K562 (cell line): ENCODE results near the gene RFNG. TPM values are rescaled to one million over a fixed set of nuclear protein-coding genes. Genes with fewer than 3 reads are reported as not detected.

ENCODE experiments used
- ATAC-seq: fragments of 200-7000 bp; cut with Tn5 transposase; 3 replicates; pipeline ENCODE4 v1.9.1; 2020; ENCODE audit warnings: moderate library complexity
- BruUV-seq: library from RNA; stranded (reverse); fragments of 400-500 nt; replicated peaks from 2 replicates; lab custom pipeline; 2021; lab: Mats Ljungman, UMichigan
- CTCF ChIA-PET: fragments of 300-600 bp; formaldehyde crosslinking; extraction: SDS; loops from one replicate; lab custom pipeline; 2021; ENCODE audit warnings: low intra/inter-chr PET ratio; lab: Yijun Ruan, JAX
- POLR2A ChIA-PET: fragments of 300-600, 350-650 bp; sonication (Branson Sonifier 250); formaldehyde crosslinking; extraction: SDS; loops from one replicate; lab custom pipeline; 2021; ENCODE audit warnings: antibody characterized with exemption, inconsistent platforms; lab: Yijun Ruan, JAX
- DNase-seq, 4 experiments: peaks; one replicate each; pipeline versions ENCODE4 v3.0.0 to v3.0.0-alpha.2; 2011 to 2018; ENCODE audit warnings: low spot score in 3 of 4, mixed read lengths in 3 of 4; ENCODE audit errors: extremely low read depth in 1 of 4
- FAIRE-seq: peaks from 2 replicates; lab custom pipeline; 2011; peaks lifted over from hg19 to GRCh38; lab: Jason Lieb, UNC
- H2AFZ ChIP-seq: 2 replicates; pipeline ENCODE4 v1.6.0; 2011; ENCODE audit warnings: low read depth, low read length, control low read depth, inconsistent platforms
- H3K27ac ChIP-seq: fragments of 200-600 bp; 3 replicates; pipeline ENCODE4 v1.8.0; 2011; ENCODE audit warnings: low read depth, mild to moderate bottlenecking, control low read depth, inconsistent platforms, low read length, moderate library complexity, mixed read lengths; ENCODE audit errors: extremely low read depth
- H3K27me3 ChIP-seq, 2 experiments: fragments of 300-600 bp in 1 of 2; 2 replicates in 1 of 2; 3 replicates in 1 of 2; pipeline versions ENCODE4 v1.6.0 to v1.8.0; 2011; ENCODE audit warnings: inconsistent platforms in 2 of 2, low read length in 2 of 2, mild to moderate bottlenecking in 1 of 2, mixed read lengths in 1 of 2, moderate library complexity in 1 of 2; ENCODE audit not compliant: control insufficient read depth in 2 of 2, insufficient read depth in 2 of 2
- H3K36me3 ChIP-seq: fragments of 300-600 bp; 3 replicates; pipeline ENCODE4 v1.8.0; 2011; ENCODE audit warnings: mild to moderate bottlenecking, low read length, inconsistent platforms; ENCODE audit not compliant: control insufficient read depth, insufficient read depth
- H3K4me1 ChIP-seq, 2 experiments: fragments of 200-600 bp in 1 of 2; replicated peaks in 1 of 2; 2 replicates in 1 of 2; 3 replicates in 1 of 2; pipeline versions ENCODE4 v1.5.1 to v1.8.0; 2011; ENCODE audit warnings: inconsistent platforms in 2 of 2, low read length in 2 of 2, mild to moderate bottlenecking in 1 of 2, mixed read lengths in 1 of 2, moderate library complexity in 1 of 2; ENCODE audit not compliant: control insufficient read depth in 2 of 2, insufficient read depth in 2 of 2
- H3K4me2 ChIP-seq: 2 replicates; pipeline ENCODE4 v1.6.1; 2011; ENCODE audit warnings: low read length, control low read depth, inconsistent platforms, mixed read lengths; ENCODE audit not compliant: insufficient read depth
- H3K4me3 ChIP-seq: fragments of 200-600 bp; sonication (generic), shearing (Covaris generic); 2 replicates; pipeline ENCODE4 v1.5.1; 2016; ENCODE audit warnings: control low read depth, inconsistent platforms
- H3K79me2 ChIP-seq: fragments of 200-600 bp; 3 replicates; pipeline ENCODE4 v1.8.0; 2011; ENCODE audit warnings: low read length, inconsistent platforms; ENCODE audit not compliant: control insufficient read depth, insufficient read depth
- H3K9ac ChIP-seq, 2 experiments: 2 replicates each; pipeline versions ENCODE4 v1.6.0 to v1.6.1; 2011; ENCODE audit warnings: low read depth in 2 of 2, low read length in 2 of 2, control low read depth in 1 of 2, inconsistent platforms in 1 of 2, mild to moderate bottlenecking in 1 of 2, mixed read lengths in 1 of 2; ENCODE audit not compliant: insufficient read depth in 1 of 2
- H3K9me1 ChIP-seq: one replicate; pipeline ENCODE4 v1.6.0; 2011; ENCODE audit warnings: inconsistent platforms, mild to moderate bottlenecking, low read length, moderate library complexity; ENCODE audit not compliant: control insufficient read depth, insufficient read depth
- H3K9me3 ChIP-seq: replicated peaks from 2 replicates; pipeline ENCODE4 v1.5.1; 2011; ENCODE audit warnings: low read depth, low read length, inconsistent platforms; ENCODE audit not compliant: control insufficient read depth, insufficient read depth
- H4K20me1 ChIP-seq: replicated peaks from 2 replicates; pipeline ENCODE4 v1.6.1; 2011; ENCODE audit warnings: low read length, inconsistent platforms, mixed read lengths; ENCODE audit not compliant: control insufficient read depth, insufficient read depth
- ARNT ChIP-seq, 2 experiments: fragments of 450-650 bp; IDR thresholded peaks; 2 replicates each; pipeline ENCODE4 v1.6.1; 2016; ENCODE audit warnings: mild to moderate bottlenecking in 1 of 2
- ATF6 ChIP-seq: sonication (generic); formaldehyde crosslinking; IDR thresholded peaks from 2 replicates; pipeline ENCODE4 v1.4.0; 2020; ENCODE audit warnings: mild to moderate bottlenecking, missing genetic modification reagents
- CREM ChIP-seq: IDR thresholded peaks from 2 replicates; pipeline ENCODE4 v1.6.1; 2014; ENCODE audit warnings: antibody characterized with exemption, low read depth
- HNRNPLL ChIP-seq: fragments of 200-400 bp; formaldehyde crosslinking; IDR thresholded peaks from 2 replicates; pipeline ENCODE4 v1.6.1; 2017; ENCODE audit warnings: low read length, low read depth, mild to moderate bottlenecking; ENCODE audit not compliant: poor library complexity, severe bottlenecking
- KAT8 ChIP-seq: fragments of 450-650 bp; IDR thresholded peaks from 2 replicates; pipeline ENCODE4 v1.6.1; 2016; ENCODE audit warnings: low read depth, mild to moderate bottlenecking
- KLF1 ChIP-seq: fragments of 450-650 bp; IDR thresholded peaks from 2 replicates; pipeline ENCODE4 v1.6.1; 2016; ENCODE audit warnings: missing genetic modification characterization, missing compliant biosample characterization
- MNT ChIP-seq, 2 experiments: fragments of 450-650 bp; conservative IDR thresholded peaks; 2 replicates each; pipeline ENCODE4 v1.6.1; 2017; ENCODE audit warnings: mild to moderate bottlenecking in 2 of 2, moderate library complexity in 2 of 2
- NFIC ChIP-seq: fragments of 450-650 bp; IDR thresholded peaks from 2 replicates; pipeline ENCODE4 v1.6.1; 2017; ENCODE audit warnings: mild to moderate bottlenecking, inconsistent platforms
- RHOXF2B ChIP-seq: fragments of 250-450 bp; sonication (Bioruptor Pico); conservative IDR thresholded peaks from 2 replicates; pipeline ENCODE4 v1.5.1; 2021
- SMAD2 ChIP-seq: fragments of 150-350 bp; IDR thresholded peaks from 2 replicates; pipeline ENCODE4 v1.6.1; 2014; ENCODE audit warnings: low read depth, mild to moderate bottlenecking, low read length
- SMAD4 ChIP-seq: fragments of 250-450 bp; sonication (Bioruptor Pico); conservative IDR thresholded peaks from 2 replicates; pipeline ENCODE4 v1.8.0; 2021; ENCODE audit warnings: inconsistent platforms, mild to moderate bottlenecking, moderate library complexity
- WHSC1 ChIP-seq: IDR thresholded peaks from one replicate; pipeline ENCODE4 v1.6.1; 2012; ENCODE audit warnings: low read length, control low read depth, inconsistent platforms
- ZNF263 ChIP-seq: sonication (generic); formaldehyde crosslinking; IDR thresholded peaks from 2 replicates; pipeline ENCODE4 v1.8.0; 2022; ENCODE audit warnings: mild to moderate bottlenecking, missing genetic modification reagents, borderline replicate concordance
- ZNF408 ChIP-seq: fragments of 250-450 bp; sonication (Bioruptor Pico); IDR thresholded peaks from 2 replicates; pipeline ENCODE4 v1.4.0; 2020; ENCODE audit warnings: low read depth, mild to moderate bottlenecking, moderate library complexity
- ZNF668 ChIP-seq: fragments of 250-450 bp; sonication (Bioruptor Pico); IDR thresholded peaks from 2 replicates; pipeline ENCODE4 v1.8.0; 2022; ENCODE audit warnings: mild to moderate bottlenecking, inconsistent platforms
- WGBS: fragments of 100-300 bp; shearing (Covaris generic); methylation state at CpG from one replicate; pipeline ENCODE4 v1.1.6; 2016; ENCODE audit warnings: low coverage, mixed read lengths; ENCODE audit not compliant: insufficient coverage; ENCODE audit errors: missing lambda C conversion rate; 5-methylcytosine and 5-hydroxymethylcytosine counted together
- in situ Hi-C: fragments of 300-500 bp; cut with MboI; formaldehyde crosslinking; loops from 4 replicates; pipeline ENCODE4 v1.15.0; 2018; ENCODE audit warnings: inconsistent platforms, mixed read lengths
- intact Hi-C: fragments of 100-400 bp; cut with micrococcal nuclease; formaldehyde crosslinking; loops from 2 replicates; pipeline ENCODE4 v1.14.2; 2022
- polyA plus RNA-seq, 8 experiments: library from polyadenylated mRNA; depleted of rRNA in 4 of 8; stranded (reverse) in 5 of 8; unstranded in 3 of 8; fragments of >200 nt; fragmentation: Nextera tagmentation in 2 of 8; fragmentation: Illumina TruSeq in 1 of 8; extraction: Ambion mirVana in 2 of 8; extraction: Trizol in 1 of 8; gene quantifications; 2 replicates each; pipeline versions ENCODE4 v1.2.1 to v1.2.3, GENCODE V29; 2011 to 2014; ENCODE audit warnings: inconsistent platforms in 1 of 8, missing spikeins in 1 of 8
- total RNA-seq, 7 experiments: library from RNA; depleted of rRNA in 6 of 7; stranded (reverse); fragments of >200 nt in 6 of 7; fragmentation: Illumina TruSeq in 2 of 7; extraction: Trizol in 2 of 7; gene quantifications; 2 replicates each; pipeline versions ENCODE4 v1.2.1 to v1.2.3, GENCODE V29; 2011 to 2021; ENCODE audit warnings: low replicate concordance in 1 of 7
- TF ChIP-seq, protein P1 (sequence below): fragments of 250-450 bp; sonication (Bioruptor Pico); IDR thresholded peaks from 2 replicates; pipeline ENCODE4 v1.9.0; 2021; ENCODE audit warnings: mild to moderate bottlenecking
- TF ChIP-seq, protein P2 (sequence below): conservative IDR thresholded peaks from 2 replicates; pipeline ENCODE4 v1.6.1; 2011; ENCODE audit warnings: low read depth, mild to moderate bottlenecking, low read length; ENCODE audit not compliant: control insufficient read depth
- TF ChIP-seq, protein P3 (sequence below): fragments of 450-650 bp; IDR thresholded peaks from one replicate; pipeline ENCODE4 v1.6.1; 2018; ENCODE audit warnings: mild to moderate bottlenecking, moderate library complexity; ENCODE audit not compliant: partially characterized antibody

The RFNG gene
- total and polyA plus RNA-seq, 9 of the 15 experiments (the other 6 are each of a cell fraction or from before 2014, with no cell fraction given), result 0.32 to 32.8 (median 9.5) TPM

DNA sequence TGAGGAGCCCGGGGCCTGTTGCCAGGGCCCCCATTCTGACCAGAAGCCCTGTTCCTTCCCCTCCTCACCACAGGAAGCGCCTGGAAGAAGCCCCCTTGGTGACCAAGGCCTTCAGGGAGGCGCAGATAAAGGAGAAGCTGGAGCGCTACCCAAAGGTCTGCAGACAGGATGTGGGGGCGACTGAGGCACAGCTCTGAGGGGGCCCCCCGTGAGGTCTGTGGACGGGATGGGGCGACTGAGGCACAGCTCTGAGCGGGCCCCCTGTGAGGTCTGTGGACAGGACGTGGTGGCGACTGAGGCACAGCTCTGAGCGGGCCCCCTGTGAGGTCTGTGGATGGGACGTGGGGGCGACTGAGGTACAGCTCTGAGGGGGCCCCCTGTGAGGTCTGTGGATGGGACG, 42.2 kb downstream of the RFNG start:
- BruUV-seq, result no TSS peak
- no peaks in the 10 kb centered on the region for H3K9me3 ChIP-seq
- no peaks in the 10 kb centered on the region for H3K79me2 ChIP-seq
- no peak for DNase-seq
- H3K4me2 ChIP-seq, result no peak overlapping the region
- no peaks in the 10 kb centered on the region; the same call in 2 of the 3 replicates for H3K36me3 ChIP-seq
- H3K27me3 ChIP-seq, result no peaks in the 10 kb centered on the region
- TF ChIP-seq HNRNPLL (no peak), ZNF408 (CRISPR knock-in tag) (no peak), SMAD4 (no peak), NFIC (no peak), ZNF668 (no peak), SMAD2 (no peak), RHOXF2B (CRISPR knock-in tag) (no peak), ARNT (IDR thresholded peaks at IDR 0.05) (no peak), CREM (no peak), ZNF263 (CRISPR knock-in tag) (no peak), KLF1 (tag) (no peak), ATF6 (CRISPR knock-in tag) (no peak), WHSC1 (no peak), KAT8 (no peak), MNT (conservative IDR thresholded peaks at IDR 0.05) (no peak)
- TF ChIP-seq, protein P1, sequence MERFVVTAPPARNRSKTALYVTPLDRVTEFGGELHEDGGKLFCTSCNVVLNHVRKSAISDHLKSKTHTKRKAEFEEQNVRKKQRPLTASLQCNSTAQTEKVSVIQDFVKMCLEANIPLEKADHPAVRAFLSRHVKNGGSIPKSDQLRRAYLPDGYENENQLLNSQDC, result no peak
- TF ChIP-seq, protein P2, sequence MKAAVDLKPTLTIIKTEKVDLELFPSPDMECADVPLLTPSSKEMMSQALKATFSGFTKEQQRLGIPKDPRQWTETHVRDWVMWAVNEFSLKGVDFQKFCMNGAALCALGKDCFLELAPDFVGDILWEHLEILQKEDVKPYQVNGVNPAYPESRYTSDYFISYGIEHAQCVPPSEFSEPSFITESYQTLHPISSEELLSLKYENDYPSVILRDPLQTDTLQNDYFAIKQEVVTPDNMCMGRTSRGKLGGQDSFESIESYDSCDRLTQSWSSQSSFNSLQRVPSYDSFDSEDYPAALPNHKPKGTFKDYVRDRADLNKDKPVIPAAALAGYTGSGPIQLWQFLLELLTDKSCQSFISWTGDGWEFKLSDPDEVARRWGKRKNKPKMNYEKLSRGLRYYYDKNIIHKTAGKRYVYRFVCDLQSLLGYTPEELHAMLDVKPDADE, result no peak
- TF ChIP-seq, protein P3, sequence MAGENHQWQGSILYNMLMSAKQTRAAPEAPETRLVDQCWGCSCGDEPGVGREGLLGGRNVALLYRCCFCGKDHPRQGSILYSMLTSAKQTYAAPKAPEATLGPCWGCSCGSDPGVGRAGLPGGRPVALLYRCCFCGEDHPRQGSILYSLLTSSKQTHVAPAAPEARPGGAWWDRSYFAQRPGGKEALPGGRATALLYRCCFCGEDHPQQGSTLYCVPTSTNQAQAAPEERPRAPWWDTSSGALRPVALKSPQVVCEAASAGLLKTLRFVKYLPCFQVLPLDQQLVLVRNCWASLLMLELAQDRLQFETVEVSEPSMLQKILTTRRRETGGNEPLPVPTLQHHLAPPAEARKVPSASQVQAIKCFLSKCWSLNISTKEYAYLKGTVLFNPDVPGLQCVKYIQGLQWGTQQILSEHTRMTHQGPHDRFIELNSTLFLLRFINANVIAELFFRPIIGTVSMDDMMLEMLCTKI, result no peak
- H3K4me3 ChIP-seq, result no peak overlapping the region
- CTCF ChIA-PET, result no interaction called here
- no peak overlapping the region for H3K9ac ChIP-seq
- in situ Hi-C loops (no loop called here), intact Hi-C loops (no loop called here)
- WGBS, result 84% methylated on average over 7 of the region's 15 CpGs
- H3K27ac ChIP-seq, result no peak overlapping the region
- H3K9me1 ChIP-seq, result peaks cover 3% of the 10 kb centered on the region
- POLR2A ChIA-PET, result interaction anchor here (0.9 kb wide), 1 partner anchor 283 kb away, joined by 4 read pairs; no protein-coding TSS in a partner anchor
- ATAC-seq, result no peak
- FAIRE-seq, result no peak
- 0 out of 2 replicates have a peak, but pooled peaks cover 4% of the 10 kb centered on the region for H4K20me1 ChIP-seq
- H2AFZ ChIP-seq, result no peak overlapping the region
- peaks cover 0 to 83% of the 10 kb centered on the region in 2 experiments; a peak in 1 of 5 replicates for H3K4me1 ChIP-seq
